Measurements from ENCODE around the gene GM2A. TPM values are rescaled to one million over a fixed set of nuclear protein-coding genes. Genes with fewer than 3 reads are reported as not detected.

Gene GM2A
- total and polyA plus RNA-seq, 2 of the 13 experiments (the other 11 are each of a cell fraction or from before 2014, with no cell fraction given): 14.6 to 29.6 TPM

GRCh38 chr5:151264113-151264512, 11.1 kb downstream of the GM2A start (continued):
- TF ChIP-seq PRDM4 (CRISPR knock-in tag; IDR thresholded peaks at IDR 0.05; ENCODE audit: borderline replicate concordance): no peak

- TF ChIP-seq CEBPB (IDR thresholded peaks at IDR 0.05; ENCODE audit: borderline replicate concordance, low read depth, low read length) (no peak), MAFG (CRISPR knock-in tag; IDR thresholded peaks at IDR 0.05) (no peak), ZNF589 (CRISPR knock-in tag; conservative IDR thresholded peaks at IDR 0.05) (no peak), ZNF704 (CRISPR knock-in tag; IDR thresholded peaks at IDR 0.05; ENCODE audit: borderline replicate concordance) (no peak), ZNF652 (CRISPR knock-in tag; IDR thresholded peaks at IDR 0.05; ENCODE audit: borderline replicate concordance, low read depth) (no peak), TRIM22 (IDR thresholded peaks at IDR 0.05) (no peak), REL (CRISPR knock-in tag; conservative IDR thresholded peaks at IDR 0.05) (no peak), SYNCRIP (IDR thresholded peaks at IDR 0.05; ENCODE audit: insufficient read depth, low read depth, low read length) (no peak), CEBPG (CRISPR knock-in tag; IDR thresholded peaks at IDR 0.05) (no peak), ZNF101 (CRISPR knock-in tag; IDR thresholded peaks at IDR 0.05; ENCODE audit: borderline replicate concordance, low read depth) (no peak), RCOR2 (CRISPR knock-in tag; IDR thresholded peaks at IDR 0.05) (no peak), CBX2 (IDR thresholded peaks at IDR 0.05; ENCODE audit: low read depth, low read length) (no peak), CBX2 (CRISPR knock-in tag; IDR thresholded peaks at IDR 0.05; ENCODE audit: low read depth) (no peak), ARNTL (CRISPR knock-in tag; IDR thresholded peaks at IDR 0.05) (no peak), EHMT2 (IDR thresholded peaks at IDR 0.05; ENCODE audit: borderline replicate concordance, low read depth, low read length) (no peak), SOX6 (IDR thresholded peaks at IDR 0.05) (no peak), SOX6 (CRISPR knock-in tag; IDR thresholded peaks at IDR 0.05) (no peak)
- 95% methylated on average over 11 of the region's 11 CpGs for WGBS (ENCODE audit: low lambda C conversion rate)
- H3K4me3 ChIP-seq (replicated peaks in 1 of 3; ENCODE audit: insufficient read depth in 1 of 3, low read depth in 2 of 3, low read length in 3 of 3): no peak overlapping the region
- ATAC-seq (no peak), FAIRE-seq (no peak), DNase-seq (ENCODE audit: low spot score) (no peak)
- H3K27ac ChIP-seq (ENCODE audit: extremely low read length, insufficient read depth, low read length): no peak overlapping the region
- H3K9ac ChIP-seq (ENCODE audit: insufficient read depth, low read depth, low read length): no peak overlapping the region
- peaks cover 9 to 27% of the 10 kb centered on the region in 2 experiments; a peak in 4 of 5 replicates for H3K36me3 ChIP-seq (replicated peaks in 1 of 2; ENCODE audit: control insufficient read depth in 1 of 2, insufficient read depth in 2 of 2, low read length in 2 of 2)
- ChIA-PET POLR2A (no interaction called here), CTCF (ENCODE audit: low intra/inter-chr PET ratio, low total read pairs) (no interaction called here)
- intact Hi-C loops (cut with micrococcal nuclease; ENCODE audit: unreplicated experiment) (no loop called here), in situ Hi-C loops (cut with HindIII; ENCODE audit: extremely low pct_ligation_motif_present, low pct_unique_long_range_greater_than_20kb) (no loop called here)
- no peaks in the 10 kb centered on the region for H3K9me3 ChIP-seq (ENCODE audit: low read length)
- no peak overlapping the region for H2AFZ ChIP-seq (ENCODE audit: low read length)
- no peak overlapping the region for H3K4me2 ChIP-seq (ENCODE audit: low read depth, low read length)
- no TSS peak for BruUV-seq (replicated peaks)
- no peaks in the 10 kb centered on the region for H3K79me2 ChIP-seq (ENCODE audit: insufficient read depth, low read length)
- H3K4me1 ChIP-seq (ENCODE audit: insufficient read depth, low read length): no peaks in the 10 kb centered on the region
- H4K20me1 ChIP-seq (ENCODE audit: insufficient read depth, low read length): no peaks in the 10 kb centered on the region
- no peaks in the 10 kb centered on the region for H3K27me3 ChIP-seq (ENCODE audit: control insufficient read depth in 1 of 2, insufficient read depth in 2 of 2, low read length in 2 of 2)
These were observed 14.7 kb downstream of the GM2A start for GRCh38 chr5:151267491-151268260.
